Measurements from ENCODE around the gene MRRF.

Gene MRRF, protein sequence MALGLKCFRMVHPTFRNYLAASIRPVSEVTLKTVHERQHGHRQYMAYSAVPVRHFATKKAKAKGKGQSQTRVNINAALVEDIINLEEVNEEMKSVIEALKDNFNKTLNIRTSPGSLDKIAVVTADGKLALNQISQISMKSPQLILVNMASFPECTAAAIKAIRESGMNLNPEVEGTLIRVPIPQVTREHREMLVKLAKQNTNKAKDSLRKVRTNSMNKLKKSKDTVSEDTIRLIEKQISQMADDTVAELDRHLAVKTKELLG

DNA sequence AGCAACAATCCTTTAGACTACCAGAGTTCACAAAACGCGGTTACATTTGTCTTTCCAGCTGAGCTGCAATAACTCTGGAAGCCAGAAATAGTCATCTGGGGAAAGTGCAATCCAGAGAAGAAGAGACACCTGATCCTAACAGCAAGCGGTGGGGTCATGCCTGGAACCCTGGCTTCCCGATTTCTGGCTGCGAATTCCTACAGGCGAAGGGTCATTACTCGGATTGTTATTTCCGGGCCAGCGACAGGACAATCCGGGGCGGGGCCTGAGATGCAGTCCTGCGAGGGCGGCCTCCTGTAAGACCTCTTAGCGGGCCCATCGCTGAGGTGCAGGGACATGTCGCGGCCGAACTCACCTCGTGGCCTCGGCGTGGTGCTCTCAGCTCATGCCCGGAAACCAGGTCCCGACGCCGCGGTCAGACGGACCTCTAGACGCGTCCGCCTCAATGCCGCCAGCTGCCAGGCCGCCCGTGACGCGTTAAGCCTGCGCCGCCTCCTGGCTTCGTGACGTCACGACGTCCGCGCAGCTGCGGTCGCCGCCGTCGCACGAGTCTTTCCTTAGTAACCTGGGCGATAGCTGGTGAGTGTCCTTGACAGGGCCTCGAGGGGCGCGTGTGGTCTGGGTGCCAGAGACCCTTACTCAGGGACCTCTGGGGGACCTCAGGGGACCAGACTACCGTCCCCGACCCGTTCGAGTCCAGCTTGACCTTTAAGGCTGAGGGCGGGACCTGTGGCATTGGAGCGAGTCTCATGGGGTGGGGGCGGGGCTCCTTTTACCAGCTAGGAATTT, at the start of gene MRRF, which contains the start of gene RBM18:
TSS of gene MRRF (plus strand) at position 523 of the 789 bp plus-strand sequence. CDS start 6,010 bp downstream, outside the sequence.
TSS of gene RBM18 (minus strand) at position 481 of the 789 bp plus-strand sequence. CDS start 3,348 bp downstream, outside the sequence.
- TF ChIP-seq, protein P1, sequence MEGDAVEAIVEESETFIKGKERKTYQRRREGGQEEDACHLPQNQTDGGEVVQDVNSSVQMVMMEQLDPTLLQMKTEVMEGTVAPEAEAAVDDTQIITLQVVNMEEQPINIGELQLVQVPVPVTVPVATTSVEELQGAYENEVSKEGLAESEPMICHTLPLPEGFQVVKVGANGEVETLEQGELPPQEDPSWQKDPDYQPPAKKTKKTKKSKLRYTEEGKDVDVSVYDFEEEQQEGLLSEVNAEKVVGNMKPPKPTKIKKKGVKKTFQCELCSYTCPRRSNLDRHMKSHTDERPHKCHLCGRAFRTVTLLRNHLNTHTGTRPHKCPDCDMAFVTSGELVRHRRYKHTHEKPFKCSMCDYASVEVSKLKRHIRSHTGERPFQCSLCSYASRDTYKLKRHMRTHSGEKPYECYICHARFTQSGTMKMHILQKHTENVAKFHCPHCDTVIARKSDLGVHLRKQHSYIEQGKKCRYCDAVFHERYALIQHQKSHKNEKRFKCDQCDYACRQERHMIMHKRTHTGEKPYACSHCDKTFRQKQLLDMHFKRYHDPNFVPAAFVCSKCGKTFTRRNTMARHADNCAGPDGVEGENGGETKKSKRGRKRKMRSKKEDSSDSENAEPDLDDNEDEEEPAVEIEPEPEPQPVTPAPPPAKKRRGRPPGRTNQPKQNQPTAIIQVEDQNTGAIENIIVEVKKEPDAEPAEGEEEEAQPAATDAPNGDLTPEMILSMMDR (IDR thresholded peaks at IDR 0.05; ENCODE audit: insufficient read depth, low read length, poor library complexity, severe bottlenecking), result no peak
- Histone ChIP-seq H3K4me3 (replicated peaks; ENCODE audit: low read depth, low read length) (peak within 1 kb of the TSS; percentile 81), H3K27me3 (replicated peaks; ENCODE audit: control insufficient read depth, insufficient read depth, low read length) (no peaks in the 10 kb centered on the region), H3K36me3 (ENCODE audit: control insufficient read depth, insufficient read depth, low read length) (peaks cover under 1% of the 10 kb centered on the region)
- peak; percentile 96 for DNase-seq (ENCODE audit: extremely low read depth, insufficient read length)

DNA sequence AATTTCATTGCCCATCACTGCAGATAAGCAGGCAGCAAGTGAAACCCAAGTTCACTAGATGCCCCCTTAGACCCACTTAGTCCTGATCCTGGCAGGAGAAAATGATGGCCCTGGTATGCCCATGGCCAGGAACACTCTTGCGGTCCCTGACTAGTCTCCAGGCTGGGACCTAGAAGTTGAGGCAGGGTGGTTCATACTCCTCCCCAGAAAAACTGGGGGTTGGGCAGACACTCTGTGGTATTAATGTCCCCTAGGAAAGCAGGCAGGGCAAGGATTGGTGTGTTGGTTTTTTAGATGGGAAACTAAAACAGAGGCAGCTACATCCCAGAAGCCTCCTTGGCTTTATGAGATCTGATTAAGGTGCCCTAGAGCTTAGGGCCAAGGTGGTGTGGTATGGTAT, 49.0 kb upstream of the MRRF start:
- DNase-seq (ENCODE audit: extremely low read depth, insufficient read length), result no peak
- TF ChIP-seq, protein P1 (IDR thresholded peaks at IDR 0.05; ENCODE audit: insufficient read depth, low read length, poor library complexity, severe bottlenecking), result no peak
- H3K36me3 ChIP-seq (ENCODE audit: control insufficient read depth, insufficient read depth, low read length), result no peaks in the 10 kb centered on the region
- H3K27me3 ChIP-seq (replicated peaks; ENCODE audit: control insufficient read depth, insufficient read depth, low read length), result peaks cover 13% of the 10 kb centered on the region
- H3K4me3 ChIP-seq (replicated peaks; ENCODE audit: low read depth, low read length), result no peak overlapping the region

DNA sequence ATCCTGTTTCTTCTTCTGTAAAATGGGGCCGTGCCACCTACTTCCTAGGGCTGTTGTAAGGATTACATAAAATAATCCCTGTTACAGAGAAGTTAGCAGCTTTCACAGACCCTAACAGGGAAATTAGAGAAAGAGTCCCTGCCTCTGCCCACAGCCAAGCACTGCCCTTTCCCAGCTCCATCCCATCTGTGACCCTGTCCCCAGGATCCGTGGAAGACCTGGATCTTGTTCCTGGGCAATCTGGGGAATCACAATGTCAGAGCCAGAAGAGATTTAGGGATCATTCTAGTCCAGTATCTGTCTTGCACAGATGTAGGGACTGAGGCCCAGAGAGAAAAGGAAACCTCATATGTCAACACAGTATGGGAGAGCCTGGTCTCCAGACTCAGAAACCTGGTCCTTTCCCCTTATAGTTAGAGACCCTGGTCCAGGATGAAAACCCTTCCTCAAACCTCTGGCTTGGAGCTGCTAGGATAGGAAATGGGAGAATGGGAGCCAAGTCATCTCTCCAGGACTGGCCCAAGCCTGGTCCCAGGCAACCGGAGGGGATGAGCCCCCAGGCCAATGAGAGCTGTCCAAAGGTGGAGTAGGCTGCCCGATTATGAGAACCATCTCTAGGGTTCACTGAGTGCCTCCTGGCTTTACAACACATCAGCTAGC, 48.4 kb upstream of the MRRF start:
- H3K27me3 ChIP-seq (replicated peaks; ENCODE audit: control insufficient read depth, insufficient read depth, low read length), result peaks cover 13% of the 10 kb centered on the region
- H3K36me3 ChIP-seq (ENCODE audit: control insufficient read depth, insufficient read depth, low read length), result no peaks in the 10 kb centered on the region
- TF ChIP-seq, protein P1 (IDR thresholded peaks at IDR 0.05; ENCODE audit: insufficient read depth, low read length, poor library complexity, severe bottlenecking), result no peak
- H3K4me3 ChIP-seq (replicated peaks; ENCODE audit: low read depth, low read length), result no peak overlapping the region
- no peak for DNase-seq (ENCODE audit: extremely low read depth, insufficient read length)

DNA sequence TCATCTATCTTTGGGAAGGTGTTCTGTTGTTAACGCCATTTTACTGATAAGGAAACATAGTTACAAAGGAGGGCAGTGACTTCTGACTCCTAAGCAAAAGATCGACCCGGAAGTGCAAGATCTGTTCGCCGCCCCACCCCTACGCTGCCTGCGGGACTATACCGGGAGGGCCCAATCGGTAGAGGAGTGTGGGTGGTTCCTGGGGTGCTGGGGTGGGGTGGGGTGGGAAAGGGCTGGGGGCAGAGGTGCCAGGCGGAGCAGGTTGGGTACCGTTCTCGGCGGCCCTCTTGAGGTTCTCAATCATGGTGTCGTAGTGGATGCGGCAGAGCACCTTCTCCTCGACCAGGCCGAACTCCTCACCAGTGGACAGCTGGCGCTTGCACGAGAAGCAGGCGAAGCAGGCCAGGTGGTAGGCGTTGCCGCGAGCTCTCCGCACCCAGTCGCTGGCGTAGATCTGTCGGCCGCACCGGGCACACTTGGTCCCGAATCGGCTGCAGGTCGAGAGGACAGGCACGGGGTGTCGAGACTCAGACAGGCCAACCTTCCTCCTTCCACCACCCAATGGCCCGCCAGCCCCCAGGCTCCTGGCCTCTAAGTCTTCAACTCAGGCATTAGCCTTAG, 47.8 kb upstream of the MRRF start:
- no peak for DNase-seq (ENCODE audit: extremely low read depth, insufficient read length)
- TF ChIP-seq, protein P1 (IDR thresholded peaks at IDR 0.05; ENCODE audit: insufficient read depth, low read length, poor library complexity, severe bottlenecking), result no peak
- no peak overlapping the region for H3K4me3 ChIP-seq (replicated peaks; ENCODE audit: low read depth, low read length)
- peaks cover 13% of the 10 kb centered on the region for H3K27me3 ChIP-seq (replicated peaks; ENCODE audit: control insufficient read depth, insufficient read depth, low read length)
- no peaks in the 10 kb centered on the region for H3K36me3 ChIP-seq (ENCODE audit: control insufficient read depth, insufficient read depth, low read length)

DNA sequence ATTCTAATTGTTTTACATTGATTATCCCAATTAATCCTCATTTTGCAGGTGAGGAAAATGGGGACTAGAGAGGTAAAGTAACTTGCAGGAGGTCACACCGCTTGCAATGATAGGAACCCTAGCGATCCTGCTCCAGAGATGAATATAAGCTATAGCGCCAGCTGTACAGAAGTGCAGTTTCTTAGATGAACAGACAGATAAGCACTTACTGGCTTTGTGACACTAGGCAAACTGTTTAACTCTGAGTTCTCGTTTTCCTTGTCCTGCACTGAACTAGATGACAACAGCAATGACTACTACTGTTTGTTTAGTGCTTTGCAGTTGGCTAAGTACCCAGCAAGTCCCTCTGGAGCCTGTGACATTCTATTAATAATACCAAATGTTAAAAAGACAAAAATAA, 47.0 kb upstream of the MRRF start:
- no peak overlapping the region for H3K4me3 ChIP-seq (replicated peaks; ENCODE audit: low read depth, low read length)
- no peaks in the 10 kb centered on the region for H3K36me3 ChIP-seq (ENCODE audit: control insufficient read depth, insufficient read depth, low read length)
- TF ChIP-seq, protein P1 (IDR thresholded peaks at IDR 0.05; ENCODE audit: insufficient read depth, low read length, poor library complexity, severe bottlenecking), result no peak
- no peak for DNase-seq (ENCODE audit: extremely low read depth, insufficient read length)
- peaks cover 13% of the 10 kb centered on the region for H3K27me3 ChIP-seq (replicated peaks; ENCODE audit: control insufficient read depth, insufficient read depth, low read length)

All from GM06990 (cell line).